ENCODE measurements around the gene ST3GAL4. TPM values are rescaled to one million over a fixed set of nuclear protein-coding genes. Genes with fewer than 3 reads are reported as not detected.

ST3GAL4 gene
- total RNA-seq, 1 experiment from 2014 or later = 13.6 TPM

DNA sequence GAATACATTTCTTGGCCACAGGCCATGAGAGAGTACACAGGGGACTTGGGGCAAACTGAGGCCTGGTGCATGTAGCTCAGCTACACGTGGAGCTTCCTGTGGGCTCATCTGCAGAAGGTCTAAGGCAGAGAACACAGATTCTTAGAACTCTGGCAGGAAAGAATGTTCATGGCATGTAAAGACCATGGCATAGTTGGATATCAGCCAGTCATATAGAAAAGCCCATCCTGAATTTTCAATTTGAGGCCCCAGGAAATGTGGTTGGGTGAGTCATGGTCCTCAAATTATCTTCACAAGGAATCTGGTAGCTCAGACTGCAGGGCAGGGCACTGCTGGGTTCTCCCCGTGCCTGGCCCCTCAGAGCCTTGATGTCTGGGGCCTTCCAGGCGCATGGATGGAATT lies 13.7 kb upstream of the ST3GAL4 start:
- peaks cover 21 to 55% (median 53%) of the 10 kb centered on the region in 3 experiments for H3K36me3 Mint-ChIP-seq (ENCODE audit: insufficient read depth in 1 of 3, low read depth in 3 of 3)
- WGBS (ENCODE audit: extremely low coverage, insufficient read length, low lambda C conversion rate) = no CpG with 5 or more reads among the region's 3 CpGs
- 0 out of 7 replicates have a peak overlapping the region, but pooled peaks of 1 of the 3 experiments have one; percentile 1 for H3K27ac Mint-ChIP-seq
- H3K23me2 ChIP-seq (ENCODE audit: insufficient read length, low read depth, low read length, poor library complexity, severe bottlenecking) = no peaks in the 10 kb centered on the region
- no peak overlapping the region for H4K91ac ChIP-seq (ENCODE audit: insufficient read length, low read depth, low read length)
- TF ChIP-seq, protein P1, sequence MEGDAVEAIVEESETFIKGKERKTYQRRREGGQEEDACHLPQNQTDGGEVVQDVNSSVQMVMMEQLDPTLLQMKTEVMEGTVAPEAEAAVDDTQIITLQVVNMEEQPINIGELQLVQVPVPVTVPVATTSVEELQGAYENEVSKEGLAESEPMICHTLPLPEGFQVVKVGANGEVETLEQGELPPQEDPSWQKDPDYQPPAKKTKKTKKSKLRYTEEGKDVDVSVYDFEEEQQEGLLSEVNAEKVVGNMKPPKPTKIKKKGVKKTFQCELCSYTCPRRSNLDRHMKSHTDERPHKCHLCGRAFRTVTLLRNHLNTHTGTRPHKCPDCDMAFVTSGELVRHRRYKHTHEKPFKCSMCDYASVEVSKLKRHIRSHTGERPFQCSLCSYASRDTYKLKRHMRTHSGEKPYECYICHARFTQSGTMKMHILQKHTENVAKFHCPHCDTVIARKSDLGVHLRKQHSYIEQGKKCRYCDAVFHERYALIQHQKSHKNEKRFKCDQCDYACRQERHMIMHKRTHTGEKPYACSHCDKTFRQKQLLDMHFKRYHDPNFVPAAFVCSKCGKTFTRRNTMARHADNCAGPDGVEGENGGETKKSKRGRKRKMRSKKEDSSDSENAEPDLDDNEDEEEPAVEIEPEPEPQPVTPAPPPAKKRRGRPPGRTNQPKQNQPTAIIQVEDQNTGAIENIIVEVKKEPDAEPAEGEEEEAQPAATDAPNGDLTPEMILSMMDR (conservative IDR thresholded peaks at IDR 0.05) = no peak
- peaks cover 3% of the 10 kb centered on the region for H4K20me1 ChIP-seq (ENCODE audit: control insufficient read depth, insufficient read depth, insufficient read length)
- no peak overlapping the region for H3K18ac ChIP-seq (ENCODE audit: insufficient read length, low read depth, low read length)
- H3K27ac ChIP-seq (ENCODE audit: insufficient read length, low read depth, low read length) = no peak overlapping the region
- no peak overlapping the region for H3K14ac ChIP-seq (ENCODE audit: insufficient read depth, low read length)
- no peak overlapping the region for H2BK120ac ChIP-seq (ENCODE audit: low read depth, low read length, poor library complexity, severe bottlenecking)
- DNase-seq = no peak
- no peak overlapping the region for H3K23ac ChIP-seq (ENCODE audit: insufficient read length, low read depth, low read length)
- no peak overlapping the region for H2AK5ac ChIP-seq (ENCODE audit: insufficient read length, low read length)
- H4K8ac ChIP-seq (replicated peaks; ENCODE audit: insufficient read length, low read depth, low read length) = no peak overlapping the region
- peaks cover 33 to 36% of the 10 kb centered on the region in 2 experiments for H3K4me1 Mint-ChIP-seq
- no peaks in the 10 kb centered on the region for H3K79me2 ChIP-seq (ENCODE audit: insufficient read depth, low read length)
- no peak overlapping the region for H2BK5ac ChIP-seq (ENCODE audit: insufficient read length, low read length)
- H3K79me1 ChIP-seq (ENCODE audit: insufficient read depth, low read depth, low read length, poor library complexity, severe bottlenecking) = no peaks in the 10 kb centered on the region
- H3K27me3 Mint-ChIP-seq (ENCODE audit: low read depth) = no peaks in the 10 kb centered on the region
- no peak overlapping the region for H2AFZ ChIP-seq (ENCODE audit: low read length)
- no peak overlapping the region for H3T11ph ChIP-seq (ENCODE audit: low read length)
- no peak overlapping the region for H3K4me3 Mint-ChIP-seq
- H3K9ac ChIP-seq (ENCODE audit: extremely low read depth, insufficient read length, low read length) = no peak overlapping the region
- H2BK20ac ChIP-seq (ENCODE audit: low read depth, low read length, poor library complexity, severe bottlenecking) = no peak overlapping the region
- H3K9me3 ChIP-seq (ENCODE audit: control insufficient read depth, low read depth, low read length) = no peaks in the 10 kb centered on the region
- H3K4me1 ChIP-seq (ENCODE audit: insufficient read depth, low read length) = peaks cover 14% of the 10 kb centered on the region; the same call in 1 of the 2 replicates
- no peaks in the 10 kb centered on the region for H3K27me3 ChIP-seq (ENCODE audit: insufficient read depth, low read length)
- no peaks in the 10 kb centered on the region for H3K9me3 Mint-ChIP-seq
- no peak overlapping the region for H3K4me2 ChIP-seq (ENCODE audit: insufficient read depth, insufficient read length, low read length)
- no peak overlapping the region for H4K5ac ChIP-seq (ENCODE audit: insufficient read length, low read depth, low read length)
- no peak overlapping the region for H3K4ac ChIP-seq (ENCODE audit: low read depth, low read length)
- no peak overlapping the region for H3K56ac ChIP-seq (ENCODE audit: insufficient read length, low read depth, low read length)
- H2BK12ac ChIP-seq (ENCODE audit: insufficient read length, low read depth, low read length) = no peak overlapping the region
- H2BK15ac ChIP-seq (ENCODE audit: low read depth, low read length) = no peak overlapping the region

Data from H9 (cell line).